HEK293 (cell line): ENCODE results near the gene STK11.

ENCODE experiments used
- BCL11B ChIP-seq: fragments of 450-650 bp; formaldehyde crosslinking; IDR thresholded peaks from 2 replicates; pipeline ENCODE4 v1.5.1; 2016; ENCODE audit warnings: low read depth, missing biosample characterization, missing genetic modification characterization
- KLF16 ChIP-seq: fragments of 450-650 bp; formaldehyde crosslinking; IDR thresholded peaks from 2 replicates; pipeline ENCODE4 v1.5.1; 2017; ENCODE audit warnings: missing biosample characterization, missing genetic modification characterization
- SCRT1 ChIP-seq: fragments of 450-650 bp; formaldehyde crosslinking; IDR thresholded peaks from 2 replicates; pipeline ENCODE4 v1.5.1; 2016; ENCODE audit warnings: missing biosample characterization, missing genetic modification characterization, borderline replicate concordance
- TCF7L2 ChIP-seq: IDR thresholded peaks from 2 replicates; pipeline ENCODE4 v1.6.1; 2011; ENCODE audit warnings: low read depth, mild to moderate bottlenecking, inconsistent platforms, low read length, moderate library complexity, borderline replicate concordance
- ZBTB8A ChIP-seq: fragments of 450-650 bp; formaldehyde crosslinking; IDR thresholded peaks from 2 replicates; pipeline ENCODE4 v1.5.1; 2016; ENCODE audit warnings: missing biosample characterization, missing genetic modification characterization
- ZNF16 ChIP-seq: fragments of 450-650 bp; formaldehyde crosslinking; IDR thresholded peaks from 2 replicates; pipeline ENCODE4 v1.5.1; 2016; ENCODE audit warnings: low read depth, missing biosample characterization, missing genetic modification characterization
- ZNF248 ChIP-seq: fragments of 450-650 bp; formaldehyde crosslinking; IDR thresholded peaks from 2 replicates; pipeline ENCODE4 v1.5.1; 2017; ENCODE audit warnings: missing biosample characterization, missing genetic modification characterization
- ZNF292 ChIP-seq: fragments of 450-650 bp; formaldehyde crosslinking; IDR thresholded peaks from 2 replicates; pipeline ENCODE4 v1.5.1; 2016; ENCODE audit warnings: low read depth, missing biosample characterization, missing genetic modification characterization, borderline replicate concordance
- ZNF354C ChIP-seq: fragments of 450-650 bp; formaldehyde crosslinking; IDR thresholded peaks from 2 replicates; pipeline ENCODE4 v1.5.1; 2016; ENCODE audit warnings: missing biosample characterization, missing genetic modification characterization, low read depth, borderline replicate concordance
- ZNF548 ChIP-seq: fragments of 450-650 bp; formaldehyde crosslinking; IDR thresholded peaks from 2 replicates; pipeline ENCODE4 v1.5.1; 2016; ENCODE audit warnings: missing biosample characterization, missing genetic modification characterization
- ZNF837 ChIP-seq: fragments of 450-650 bp; formaldehyde crosslinking; IDR thresholded peaks from 2 replicates; pipeline ENCODE4 v1.5.1; 2016; ENCODE audit warnings: missing biosample characterization, missing genetic modification characterization
- TF ChIP-seq, protein P1 (sequence below): fragments of 450-650 bp; formaldehyde crosslinking; IDR thresholded peaks from 2 replicates; pipeline ENCODE4 v1.5.1; 2016; ENCODE audit warnings: missing biosample characterization, missing genetic modification characterization
- TF ChIP-seq, protein P2 (sequence below): fragments of 450-650 bp; formaldehyde crosslinking; IDR thresholded peaks from 2 replicates; pipeline ENCODE4 v1.5.1; 2016; ENCODE audit warnings: missing biosample characterization, missing genetic modification characterization, borderline replicate concordance
- TF ChIP-seq, protein P3 (sequence below): fragments of 450-650 bp; formaldehyde crosslinking; IDR thresholded peaks from 2 replicates; pipeline ENCODE4 v1.5.1; 2016; ENCODE audit warnings: missing biosample characterization, missing genetic modification characterization, borderline replicate concordance
- TF ChIP-seq, protein P4 (sequence below): fragments of 450-650 bp; formaldehyde crosslinking; conservative IDR thresholded peaks from 2 replicates; pipeline ENCODE4 v1.5.1; 2016; ENCODE audit warnings: low read depth, missing biosample characterization, missing genetic modification characterization
- TF ChIP-seq, protein P5 (sequence below): fragments of 450-650 bp; formaldehyde crosslinking; IDR thresholded peaks from 2 replicates; pipeline ENCODE4 v1.5.1; 2016; ENCODE audit warnings: missing biosample characterization, missing genetic modification characterization
- TF ChIP-seq, protein P6 (sequence below): fragments of 450-650 bp; formaldehyde crosslinking; IDR thresholded peaks from 2 replicates; pipeline ENCODE4 v1.5.1; 2016; ENCODE audit warnings: missing biosample characterization, missing genetic modification characterization
- TF ChIP-seq, protein P7 (sequence below): fragments of 450-650 bp; formaldehyde crosslinking; IDR thresholded peaks from 2 replicates; pipeline ENCODE4 v1.5.1; 2017; ENCODE audit warnings: missing biosample characterization, mild to moderate bottlenecking, missing genetic modification characterization, moderate library complexity
- TF ChIP-seq, protein P8 (sequence below): fragments of 450-650 bp; formaldehyde crosslinking; IDR thresholded peaks from 2 replicates; pipeline ENCODE4 v1.5.1; 2016; ENCODE audit warnings: missing biosample characterization, missing genetic modification characterization

The STK11 gene

DNA sequence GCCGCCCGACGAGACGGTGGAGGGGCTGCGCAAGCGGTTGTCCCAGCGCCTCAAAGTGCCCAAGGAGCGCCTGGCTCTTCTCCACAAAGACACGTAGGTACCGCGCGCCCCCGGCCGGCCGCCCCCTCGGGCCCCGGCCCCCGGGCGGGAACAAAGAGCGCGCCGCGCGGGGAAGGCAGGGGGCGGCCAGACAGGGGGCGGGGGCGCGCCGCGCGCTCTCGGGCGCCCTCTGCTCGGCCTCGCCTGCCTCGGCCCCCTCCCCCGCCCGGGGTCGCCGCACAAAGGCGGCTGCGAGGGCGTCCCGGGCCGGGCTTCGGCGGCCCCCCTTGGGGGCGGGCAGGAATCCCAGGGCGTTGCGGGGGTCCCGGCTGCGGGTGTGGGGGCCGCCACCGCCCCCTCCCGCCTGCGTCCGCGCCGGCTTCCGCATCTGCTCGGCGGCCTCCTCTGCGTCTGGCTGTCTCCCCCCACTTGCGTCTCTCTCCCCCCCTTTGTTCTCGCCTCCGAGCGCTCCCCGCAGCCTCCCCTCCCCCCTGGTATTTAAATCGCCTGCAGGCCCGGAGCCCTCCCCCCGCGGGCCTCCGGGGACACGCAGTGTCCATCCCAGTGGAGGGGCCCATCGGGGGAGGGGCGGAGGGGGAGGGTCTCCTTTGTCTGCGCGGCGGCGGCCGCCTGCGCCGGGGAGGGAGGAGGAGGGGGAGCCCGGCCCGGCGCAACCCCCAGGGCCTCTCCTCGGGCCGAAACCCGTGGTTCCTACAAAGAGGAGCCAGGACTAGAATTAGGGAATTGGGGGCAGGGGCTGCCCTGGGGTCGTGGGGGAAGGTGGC lies 45.1 kb downstream of the STK11 start (continued):
- TF ChIP-seq ZNF354C, result no peak
- TF ChIP-seq ZNF16 (tag by site-specific recombination), result no peak
- TF ChIP-seq ZNF292 (tag by site-specific recombination), result no peak
- no peak for TF ChIP-seq ZNF837 (tag by site-specific recombination)
- TF ChIP-seq, protein P1, sequence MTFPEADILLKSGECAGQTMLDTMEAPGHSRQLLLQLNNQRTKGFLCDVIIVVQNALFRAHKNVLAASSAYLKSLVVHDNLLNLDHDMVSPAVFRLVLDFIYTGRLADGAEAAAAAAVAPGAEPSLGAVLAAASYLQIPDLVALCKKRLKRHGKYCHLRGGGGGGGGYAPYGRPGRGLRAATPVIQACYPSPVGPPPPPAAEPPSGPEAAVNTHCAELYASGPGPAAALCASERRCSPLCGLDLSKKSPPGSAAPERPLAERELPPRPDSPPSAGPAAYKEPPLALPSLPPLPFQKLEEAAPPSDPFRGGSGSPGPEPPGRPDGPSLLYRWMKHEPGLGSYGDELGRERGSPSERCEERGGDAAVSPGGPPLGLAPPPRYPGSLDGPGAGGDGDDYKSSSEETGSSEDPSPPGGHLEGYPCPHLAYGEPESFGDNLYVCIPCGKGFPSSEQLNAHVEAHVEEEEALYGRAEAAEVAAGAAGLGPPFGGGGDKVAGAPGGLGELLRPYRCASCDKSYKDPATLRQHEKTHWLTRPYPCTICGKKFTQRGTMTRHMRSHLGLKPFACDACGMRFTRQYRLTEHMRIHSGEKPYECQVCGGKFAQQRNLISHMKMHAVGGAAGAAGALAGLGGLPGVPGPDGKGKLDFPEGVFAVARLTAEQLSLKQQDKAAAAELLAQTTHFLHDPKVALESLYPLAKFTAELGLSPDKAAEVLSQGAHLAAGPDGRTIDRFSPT (tag by site-specific recombination), result no peak
- TF ChIP-seq, protein P2, sequence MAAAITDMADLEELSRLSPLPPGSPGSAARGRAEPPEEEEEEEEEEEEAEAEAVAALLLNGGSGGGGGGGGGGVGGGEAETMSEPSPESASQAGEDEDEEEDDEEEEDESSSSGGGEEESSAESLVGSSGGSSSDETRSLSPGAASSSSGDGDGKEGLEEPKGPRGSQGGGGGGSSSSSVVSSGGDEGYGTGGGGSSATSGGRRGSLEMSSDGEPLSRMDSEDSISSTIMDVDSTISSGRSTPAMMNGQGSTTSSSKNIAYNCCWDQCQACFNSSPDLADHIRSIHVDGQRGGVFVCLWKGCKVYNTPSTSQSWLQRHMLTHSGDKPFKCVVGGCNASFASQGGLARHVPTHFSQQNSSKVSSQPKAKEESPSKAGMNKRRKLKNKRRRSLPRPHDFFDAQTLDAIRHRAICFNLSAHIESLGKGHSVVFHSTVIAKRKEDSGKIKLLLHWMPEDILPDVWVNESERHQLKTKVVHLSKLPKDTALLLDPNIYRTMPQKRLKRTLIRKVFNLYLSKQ, result no peak
- peak; percentile 72 for TF ChIP-seq ZBTB8A
- TF ChIP-seq, protein P3, sequence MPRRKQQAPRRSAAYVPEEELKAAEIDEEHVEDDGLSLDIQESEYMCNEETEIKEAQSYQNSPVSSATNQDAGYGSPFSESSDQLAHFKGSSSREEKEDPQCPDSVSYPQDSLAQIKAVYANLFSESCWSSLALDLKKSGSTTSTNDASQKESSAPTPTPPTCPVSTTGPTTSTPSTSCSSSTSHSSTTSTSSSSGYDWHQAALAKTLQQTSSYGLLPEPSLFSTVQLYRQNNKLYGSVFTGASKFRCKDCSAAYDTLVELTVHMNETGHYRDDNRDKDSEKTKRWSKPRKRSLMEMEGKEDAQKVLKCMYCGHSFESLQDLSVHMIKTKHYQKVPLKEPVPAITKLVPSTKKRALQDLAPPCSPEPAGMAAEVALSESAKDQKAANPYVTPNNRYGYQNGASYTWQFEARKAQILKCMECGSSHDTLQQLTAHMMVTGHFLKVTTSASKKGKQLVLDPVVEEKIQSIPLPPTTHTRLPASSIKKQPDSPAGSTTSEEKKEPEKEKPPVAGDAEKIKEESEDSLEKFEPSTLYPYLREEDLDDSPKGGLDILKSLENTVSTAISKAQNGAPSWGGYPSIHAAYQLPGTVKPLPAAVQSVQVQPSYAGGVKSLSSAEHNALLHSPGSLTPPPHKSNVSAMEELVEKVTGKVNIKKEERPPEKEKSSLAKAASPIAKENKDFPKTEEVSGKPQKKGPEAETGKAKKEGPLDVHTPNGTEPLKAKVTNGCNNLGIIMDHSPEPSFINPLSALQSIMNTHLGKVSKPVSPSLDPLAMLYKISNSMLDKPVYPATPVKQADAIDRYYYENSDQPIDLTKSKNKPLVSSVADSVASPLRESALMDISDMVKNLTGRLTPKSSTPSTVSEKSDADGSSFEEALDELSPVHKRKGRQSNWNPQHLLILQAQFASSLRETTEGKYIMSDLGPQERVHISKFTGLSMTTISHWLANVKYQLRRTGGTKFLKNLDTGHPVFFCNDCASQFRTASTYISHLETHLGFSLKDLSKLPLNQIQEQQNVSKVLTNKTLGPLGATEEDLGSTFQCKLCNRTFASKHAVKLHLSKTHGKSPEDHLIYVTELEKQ (tag by site-specific recombination), result no peak
- TF ChIP-seq, protein P4, sequence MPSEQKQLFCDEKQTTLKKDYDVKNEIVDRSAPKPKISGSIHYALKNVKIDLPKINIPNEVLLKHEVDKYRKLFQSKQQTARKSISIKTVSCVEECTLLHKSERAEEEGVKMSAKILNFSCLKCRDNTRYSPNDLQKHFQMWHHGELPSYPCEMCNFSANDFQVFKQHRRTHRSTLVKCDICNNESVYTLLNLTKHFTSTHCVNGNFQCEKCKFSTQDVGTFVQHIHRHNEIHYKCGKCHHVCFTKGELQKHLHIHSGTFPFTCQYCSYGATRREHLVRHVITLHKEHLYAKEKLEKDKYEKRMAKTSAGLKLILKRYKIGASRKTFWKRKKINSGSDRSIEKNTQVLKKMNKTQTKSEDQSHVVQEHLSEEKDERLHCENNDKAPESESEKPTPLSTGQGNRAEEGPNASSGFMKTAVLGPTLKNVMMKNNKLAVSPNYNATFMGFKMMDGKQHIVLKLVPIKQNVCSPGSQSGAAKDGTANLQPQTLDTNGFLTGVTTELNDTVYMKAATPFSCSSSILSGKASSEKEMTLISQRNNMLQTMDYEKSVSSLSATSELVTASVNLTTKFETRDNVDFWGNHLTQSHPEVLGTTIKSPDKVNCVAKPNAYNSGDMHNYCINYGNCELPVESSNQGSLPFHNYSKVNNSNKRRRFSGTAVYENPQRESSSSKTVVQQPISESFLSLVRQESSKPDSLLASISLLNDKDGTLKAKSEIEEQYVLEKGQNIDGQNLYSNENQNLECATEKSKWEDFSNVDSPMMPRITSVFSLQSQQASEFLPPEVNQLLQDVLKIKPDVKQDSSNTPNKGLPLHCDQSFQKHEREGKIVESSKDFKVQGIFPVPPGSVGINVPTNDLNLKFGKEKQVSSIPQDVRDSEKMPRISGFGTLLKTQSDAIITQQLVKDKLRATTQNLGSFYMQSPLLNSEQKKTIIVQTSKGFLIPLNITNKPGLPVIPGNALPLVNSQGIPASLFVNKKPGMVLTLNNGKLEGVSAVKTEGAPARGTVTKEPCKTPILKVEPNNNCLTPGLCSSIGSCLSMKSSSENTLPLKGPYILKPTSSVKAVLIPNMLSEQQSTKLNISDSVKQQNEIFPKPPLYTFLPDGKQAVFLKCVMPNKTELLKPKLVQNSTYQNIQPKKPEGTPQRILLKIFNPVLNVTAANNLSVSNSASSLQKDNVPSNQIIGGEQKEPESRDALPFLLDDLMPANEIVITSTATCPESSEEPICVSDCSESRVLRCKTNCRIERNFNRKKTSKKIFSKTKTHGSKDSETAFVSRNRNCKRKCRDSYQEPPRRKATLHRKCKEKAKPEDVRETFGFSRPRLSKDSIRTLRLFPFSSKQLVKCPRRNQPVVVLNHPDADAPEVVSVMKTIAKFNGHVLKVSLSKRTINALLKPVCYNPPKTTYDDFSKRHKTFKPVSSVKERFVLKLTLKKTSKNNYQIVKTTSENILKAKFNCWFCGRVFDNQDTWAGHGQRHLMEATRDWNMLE (tag by site-specific recombination), result no peak
- TF ChIP-seq TCF7L2, result no peak; the same call in 1 of the 2 replicates
- no peak for TF ChIP-seq SCRT1 (tag by site-specific recombination)
- TF ChIP-seq, protein P5, sequence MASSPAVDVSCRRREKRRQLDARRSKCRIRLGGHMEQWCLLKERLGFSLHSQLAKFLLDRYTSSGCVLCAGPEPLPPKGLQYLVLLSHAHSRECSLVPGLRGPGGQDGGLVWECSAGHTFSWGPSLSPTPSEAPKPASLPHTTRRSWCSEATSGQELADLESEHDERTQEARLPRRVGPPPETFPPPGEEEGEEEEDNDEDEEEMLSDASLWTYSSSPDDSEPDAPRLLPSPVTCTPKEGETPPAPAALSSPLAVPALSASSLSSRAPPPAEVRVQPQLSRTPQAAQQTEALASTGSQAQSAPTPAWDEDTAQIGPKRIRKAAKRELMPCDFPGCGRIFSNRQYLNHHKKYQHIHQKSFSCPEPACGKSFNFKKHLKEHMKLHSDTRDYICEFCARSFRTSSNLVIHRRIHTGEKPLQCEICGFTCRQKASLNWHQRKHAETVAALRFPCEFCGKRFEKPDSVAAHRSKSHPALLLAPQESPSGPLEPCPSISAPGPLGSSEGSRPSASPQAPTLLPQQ, result peak; percentile 71
- TF ChIP-seq, protein P6, sequence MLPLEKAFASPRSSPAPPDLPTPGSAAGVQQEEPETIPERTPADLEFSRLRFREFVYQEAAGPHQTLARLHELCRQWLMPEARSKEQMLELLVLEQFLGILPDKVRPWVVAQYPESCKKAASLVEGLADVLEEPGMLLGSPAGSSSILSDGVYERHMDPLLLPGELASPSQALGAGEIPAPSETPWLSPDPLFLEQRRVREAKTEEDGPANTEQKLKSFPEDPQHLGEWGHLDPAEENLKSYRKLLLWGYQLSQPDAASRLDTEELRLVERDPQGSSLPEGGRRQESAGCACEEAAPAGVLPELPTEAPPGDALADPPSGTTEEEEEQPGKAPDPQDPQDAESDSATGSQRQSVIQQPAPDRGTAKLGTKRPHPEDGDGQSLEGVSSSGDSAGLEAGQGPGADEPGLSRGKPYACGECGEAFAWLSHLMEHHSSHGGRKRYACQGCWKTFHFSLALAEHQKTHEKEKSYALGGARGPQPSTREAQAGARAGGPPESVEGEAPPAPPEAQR, result no peak
- TF ChIP-seq, protein P7, sequence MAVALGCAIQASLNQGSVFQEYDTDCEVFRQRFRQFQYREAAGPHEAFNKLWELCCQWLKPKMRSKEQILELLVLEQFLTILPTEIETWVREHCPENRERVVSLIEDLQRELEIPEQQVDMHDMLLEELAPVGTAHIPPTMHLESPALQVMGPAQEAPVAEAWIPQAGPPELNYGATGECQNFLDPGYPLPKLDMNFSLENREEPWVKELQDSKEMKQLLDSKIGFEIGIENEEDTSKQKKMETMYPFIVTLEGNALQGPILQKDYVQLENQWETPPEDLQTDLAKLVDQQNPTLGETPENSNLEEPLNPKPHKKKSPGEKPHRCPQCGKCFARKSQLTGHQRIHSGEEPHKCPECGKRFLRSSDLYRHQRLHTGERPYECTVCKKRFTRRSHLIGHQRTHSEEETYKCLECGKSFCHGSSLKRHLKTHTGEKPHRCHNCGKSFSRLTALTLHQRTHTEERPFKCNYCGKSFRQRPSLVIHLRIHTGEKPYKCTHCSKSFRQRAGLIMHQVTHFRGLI, result no peak
- TF ChIP-seq ZNF548 (tag by site-specific recombination), result no peak
- TF ChIP-seq ZNF248 (tag by site-specific recombination), result no peak
- TF ChIP-seq KLF16 (tag by site-specific recombination), result peak; percentile 27; the same call in 1 of the 2 replicates
- TF ChIP-seq, protein P8, sequence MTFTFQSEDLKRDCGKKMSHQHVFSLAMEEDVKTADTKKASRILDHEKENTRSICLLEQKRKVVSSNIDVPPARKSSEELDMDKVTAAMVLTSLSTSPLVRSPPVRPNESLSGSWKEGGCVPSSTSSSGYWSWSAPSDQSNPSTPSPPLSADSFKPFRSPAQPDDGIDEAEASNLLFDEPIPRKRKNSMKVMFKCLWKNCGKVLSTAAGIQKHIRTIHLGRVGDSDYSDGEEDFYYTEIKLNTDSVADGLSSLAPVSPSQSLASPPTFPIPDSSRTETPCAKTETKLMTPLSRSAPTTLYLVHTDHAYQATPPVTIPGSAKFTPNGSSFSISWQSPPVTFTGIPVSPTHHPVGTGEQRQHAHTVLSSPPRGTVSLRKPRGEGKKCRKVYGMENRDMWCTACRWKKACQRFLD (tag by site-specific recombination), result no peak
- TF ChIP-seq BCL11B (tag by site-specific recombination), result peak; percentile 76
